DOHH2 (cell line): ENCODE results near the gene ATXN7L3B.

Experiments used
- CTCF ChIP-seq: fragments of 200-600 bp; sonication (generic); IDR thresholded peaks from one replicate; pipeline ENCODE4 v1.5.1; 2014; ENCODE audit warnings: antibody characterized with exemption, mild to moderate bottlenecking, low read depth, low read length; ENCODE audit not compliant: poor library complexity, severe bottlenecking
- EZH2phosphoT487 ChIP-seq: fragments of 200-600 bp; sonication (generic); IDR thresholded peaks from 2 replicates; pipeline ENCODE4 v1.6.1; 2017; ENCODE audit warnings: borderline replicate concordance, mild to moderate bottlenecking, antibody characterized with exemption, low read length, moderate library complexity, mixed read lengths

GRCh38 chr12:74539765-74540526 lies 2.3 kb downstream of the ATXN7L3B start:
- no peak for TF ChIP-seq CTCF
- TF ChIP-seq EZH2phosphoT487, result no peak
